ENCODE results near the gene SLC6A18. TPM values are rescaled to one million over a fixed set of nuclear protein-coding genes. Genes with fewer than 3 reads are reported as not detected.

Gene SLC6A18
- total and polyA plus RNA-seq, 2 of the 4 experiments (the other 2 are of a cell fraction) = not detected

DNA sequence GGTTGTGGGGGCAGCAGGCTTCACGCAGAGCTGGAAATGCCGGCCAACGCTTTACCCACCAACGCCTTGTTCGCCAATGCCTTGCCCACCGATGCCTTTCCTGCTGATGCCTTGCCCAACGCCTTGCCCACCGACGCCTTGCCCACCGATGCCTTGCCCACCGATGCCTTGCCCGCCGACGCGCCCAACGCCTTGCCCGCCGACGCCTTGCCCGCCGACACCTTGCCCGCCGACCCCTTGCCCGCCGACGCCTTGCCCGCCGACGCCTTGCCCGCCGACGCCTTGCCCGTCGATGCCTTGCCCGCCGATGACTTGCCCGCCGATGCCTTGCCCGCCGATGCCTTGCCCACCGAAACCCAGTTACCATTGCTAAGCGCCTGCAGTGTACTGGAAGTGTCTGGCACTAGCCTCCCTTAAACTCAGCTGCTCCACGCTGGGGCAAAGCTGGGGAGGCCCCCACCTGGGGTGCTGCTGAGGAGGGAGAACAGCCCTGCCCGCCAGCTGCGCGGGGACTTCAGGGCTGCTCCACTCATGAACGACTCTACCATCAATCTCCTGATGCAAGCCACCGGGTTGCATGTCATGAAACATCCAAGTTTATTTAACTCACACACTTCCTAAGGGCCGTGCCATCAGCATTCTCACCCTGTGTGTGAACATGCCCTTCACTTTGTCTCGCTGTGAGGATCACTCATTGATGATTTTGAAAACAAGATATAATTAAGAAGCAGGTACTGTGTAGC lies 1.8 kb downstream of the SLC6A18 start:
- H4K8ac ChIP-seq (ENCODE audit: low read depth in 2 of 2, low read length in 2 of 2) = no peak overlapping the region
- no peak overlapping the region for H3K4me2 ChIP-seq (ENCODE audit: low read depth, low read length)
- H3K9me3 ChIP-seq (ENCODE audit: control insufficient read depth, insufficient read depth, low read length) = no peaks in the 10 kb centered on the region; the same call in 1 of the 2 replicates
- H2BK15ac ChIP-seq (ENCODE audit: low read depth, low read length) = no peak overlapping the region
- in situ Hi-C loops (cut with MboI; ENCODE audit: low sequenced_read_pairs) (no loop called here), intact Hi-C loops (cut with micrococcal nuclease) (no loop called here), dilution Hi-C loops (cut with HindIII; ENCODE audit: low sequenced_read_pairs, unreplicated experiment) (no loop called here)
- no peak overlapping the region for H4K5ac ChIP-seq (ENCODE audit: low read depth, low read length)
- H4K91ac ChIP-seq (ENCODE audit: insufficient read depth, low read depth, low read length) = no peak overlapping the region
- no TSS peak for BruUV-seq (replicated peaks)
- H3K27ac ChIP-seq (ENCODE audit: insufficient read depth, low read length) = no peak overlapping the region
- DNase-seq = no peak
- H4K20me1 ChIP-seq (ENCODE audit: insufficient read depth, low read length) = no peaks in the 10 kb centered on the region
- H3K9me1 ChIP-seq (ENCODE audit: insufficient read depth, low read length) = no peaks in the 10 kb centered on the region
- H3K27me3 ChIP-seq (ENCODE audit: control insufficient read depth, insufficient read depth, low read length) = peaks cover 2% of the 10 kb centered on the region; the same call in 1 of the 2 replicates
- no peak overlapping the region for H2BK5ac ChIP-seq (ENCODE audit: low read depth, low read length, poor library complexity, severe bottlenecking)
- H3K18ac ChIP-seq (ENCODE audit: low read depth, low read length) = no peak overlapping the region
- no peak overlapping the region for H2BK20ac ChIP-seq (ENCODE audit: low read depth, low read length)
- H2AK9ac ChIP-seq (replicated peaks; ENCODE audit: low read depth, low read length, poor library complexity) = no peak overlapping the region
- no peak overlapping the region for H2BK120ac ChIP-seq (ENCODE audit: low read depth, low read length)
- H3K56ac ChIP-seq (ENCODE audit: extremely low read depth, insufficient read depth, low read length) = no peak overlapping the region
- no peak overlapping the region for H2AK5ac ChIP-seq (ENCODE audit: low read depth, low read length)
- no peak overlapping the region for H3K14ac ChIP-seq (replicated peaks; ENCODE audit: low read depth, low read length)
- no peaks in the 10 kb centered on the region for H3K36me3 ChIP-seq (ENCODE audit: control insufficient read depth, insufficient read depth, low read length)
- H3K79me1 ChIP-seq (ENCODE audit: low read depth in 1 of 2, low read length in 2 of 2) = no peaks in the 10 kb centered on the region
- ChIA-PET POLR2A (ENCODE audit: unreplicated experiment) (no interaction called here), CTCF (no interaction called here)
- H3K23ac ChIP-seq (ENCODE audit: low read depth, low read length) = no peak overlapping the region
- no peak for ATAC-seq (ENCODE audit: low read depth)
- WGBS, 2 experiments (ENCODE audit: extremely low coverage in 2 of 2, insufficient read length in 1 of 2) = 84% methylated on average over 9 of the region's 50 CpGs; no CpG with 5 or more reads in 1 of the 2 experiments
- TF ChIP-seq CEBPB (IDR thresholded peaks at IDR 0.05; ENCODE audit: low read depth, low read length) = no peak
- no peaks in the 10 kb centered on the region; the same call in 1 of the 2 replicates for H3K4me1 ChIP-seq (ENCODE audit: control insufficient read depth, insufficient read depth, low read length)
- no peak overlapping the region for H3K4me3 ChIP-seq (ENCODE audit: insufficient read depth, low read depth, low read length)
- H3K4ac ChIP-seq (ENCODE audit: low read depth, low read length) = no peak overlapping the region
- no peak overlapping the region for H3K9ac ChIP-seq (ENCODE audit: low read depth, low read length)
- no peak overlapping the region for H2AFZ ChIP-seq (replicated peaks; ENCODE audit: low read length, poor library complexity)
